Upper lobe of left lung (tissue), 4 donors: Measurements from ENCODE around the gene RPL5.

Source experiments
- CTCF ChIP-seq, 6 experiments: fragments of 450-650 bp in 4 of 6; fragments of 200-600 bp in 2 of 6; sonication (generic) in 2 of 6; IDR thresholded peaks; one replicate each; pipeline ENCODE4 v1.5.1; 2016 to 2019; ENCODE audit warnings: antibody characterized with exemption in 6 of 6
- EP300 ChIP-seq, 4 donors: sonication (generic); formaldehyde crosslinking; IDR thresholded peaks; one replicate each; pipeline ENCODE4 v1.5.1; 2017; ENCODE audit warnings: antibody characterized with exemption in 4 of 4, control low read depth in 2 of 4
- POLR2A ChIP-seq, 4 donors: fragments of 450-650 bp; IDR thresholded peaks; one replicate each; pipeline ENCODE4 v1.5.1; 2016 to 2017; ENCODE audit warnings: antibody characterized with exemption in 4 of 4, mild to moderate bottlenecking in 2 of 4
- POLR2AphosphoS5 ChIP-seq, 2 donors: sonication (generic); formaldehyde crosslinking; IDR thresholded peaks; one replicate each; pipeline ENCODE4 v1.5.1; 2017; ENCODE audit warnings: antibody characterized with exemption in 2 of 2

- TF ChIP-seq CTCF (IDR thresholded peaks at IDR 0.05) = no peak
- no peak for TF ChIP-seq POLR2A (IDR thresholded peaks at IDR 0.05)
- TF ChIP-seq POLR2AphosphoS5 (IDR thresholded peaks at IDR 0.05) = no peak
- TF ChIP-seq EP300 (IDR thresholded peaks at IDR 0.05) = no peak
These were observed 22.4 kb downstream of the RPL5 start for GRCh38 chr1:92854101-92854785.
